Mammary epithelial cell (primary cell): ENCODE results near the gene TPPP.

Source experiments
- EZH2 ChIP-seq: IDR thresholded peaks from 2 replicates; pipeline ENCODE4 v1.6.1; 2012; ENCODE audit warnings: low read length, inconsistent platforms, borderline replicate concordance
- TF ChIP-seq, protein P1 (sequence below), 2 donors: IDR thresholded peaks in 1 of 2; conservative IDR thresholded peaks in 1 of 2; 2 replicates each; pipeline ENCODE4 v1.5.1; 2011 to 2012; ENCODE audit warnings: inconsistent platforms in 2 of 2, low read length in 2 of 2, mild to moderate bottlenecking in 2 of 2, control low read depth in 1 of 2, low read depth in 1 of 2; ENCODE audit not compliant: insufficient read depth in 1 of 2; ENCODE audit errors: extremely low read depth in 1 of 2

DNA sequence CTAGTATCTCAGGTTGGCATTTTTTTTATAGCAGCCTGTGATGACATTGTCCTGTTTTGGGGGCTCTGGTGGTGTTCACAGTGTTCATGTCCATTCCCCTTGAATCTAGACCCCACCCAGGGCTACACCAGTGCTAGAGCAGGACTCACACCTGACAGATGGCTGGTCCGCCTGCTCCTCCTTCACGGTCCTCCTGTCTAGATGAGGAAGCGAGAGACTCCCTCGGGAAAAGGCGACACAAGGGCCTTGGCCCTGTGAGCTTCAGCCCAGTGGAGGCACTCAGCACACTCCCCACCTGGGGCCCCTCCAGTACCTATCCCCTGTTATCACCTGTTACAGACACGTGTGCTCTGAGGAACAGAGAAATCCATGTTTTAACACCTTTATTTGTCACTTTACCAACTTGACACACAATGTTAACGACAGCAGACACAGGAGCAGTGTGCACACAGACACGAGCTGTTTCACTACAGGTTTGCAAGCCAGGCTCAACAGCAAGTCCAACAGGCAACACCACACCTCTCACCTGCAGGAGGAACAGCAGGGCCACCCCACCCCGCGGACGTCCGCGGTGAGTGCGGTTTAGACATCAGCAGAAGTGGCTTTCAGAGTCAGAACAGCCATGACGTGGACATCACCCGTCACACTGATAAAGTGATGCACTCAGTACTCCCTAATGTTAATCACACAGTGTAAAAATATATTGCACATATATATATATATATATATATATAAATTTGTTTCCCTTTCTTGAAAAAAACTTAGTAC is 33.5 kb downstream of the TPPP start:
- TF ChIP-seq, protein P1, sequence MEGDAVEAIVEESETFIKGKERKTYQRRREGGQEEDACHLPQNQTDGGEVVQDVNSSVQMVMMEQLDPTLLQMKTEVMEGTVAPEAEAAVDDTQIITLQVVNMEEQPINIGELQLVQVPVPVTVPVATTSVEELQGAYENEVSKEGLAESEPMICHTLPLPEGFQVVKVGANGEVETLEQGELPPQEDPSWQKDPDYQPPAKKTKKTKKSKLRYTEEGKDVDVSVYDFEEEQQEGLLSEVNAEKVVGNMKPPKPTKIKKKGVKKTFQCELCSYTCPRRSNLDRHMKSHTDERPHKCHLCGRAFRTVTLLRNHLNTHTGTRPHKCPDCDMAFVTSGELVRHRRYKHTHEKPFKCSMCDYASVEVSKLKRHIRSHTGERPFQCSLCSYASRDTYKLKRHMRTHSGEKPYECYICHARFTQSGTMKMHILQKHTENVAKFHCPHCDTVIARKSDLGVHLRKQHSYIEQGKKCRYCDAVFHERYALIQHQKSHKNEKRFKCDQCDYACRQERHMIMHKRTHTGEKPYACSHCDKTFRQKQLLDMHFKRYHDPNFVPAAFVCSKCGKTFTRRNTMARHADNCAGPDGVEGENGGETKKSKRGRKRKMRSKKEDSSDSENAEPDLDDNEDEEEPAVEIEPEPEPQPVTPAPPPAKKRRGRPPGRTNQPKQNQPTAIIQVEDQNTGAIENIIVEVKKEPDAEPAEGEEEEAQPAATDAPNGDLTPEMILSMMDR (conservative IDR thresholded peaks at IDR 0.05 in 1 of 2, IDR thresholded peaks at IDR 0.05 in 1 of 2; ENCODE audit: extremely low read depth in 1 of 2, insufficient read depth in 1 of 2, low read depth in 1 of 2, low read length in 2 of 2) = no peak
- TF ChIP-seq EZH2 = no peak
